HepG2 (cell line): Measurements from ENCODE around the gene LRRC3C. TPM values are rescaled to one million over a fixed set of nuclear protein-coding genes. Genes with fewer than 3 reads are reported as not detected.

Experiments used
- DZIP1 ChIP-seq: sonication (generic); formaldehyde crosslinking; IDR thresholded peaks from 2 replicates; pipeline ENCODE4 v1.5.0; 2020; ENCODE audit warnings: mild to moderate bottlenecking, missing genetic modification reagents
- GTF3A ChIP-seq: sonication (generic); formaldehyde crosslinking; conservative IDR thresholded peaks from 2 replicates; pipeline ENCODE4 v1.4.0; 2020; ENCODE audit warnings: mild to moderate bottlenecking, missing genetic modification reagents
- MAZ ChIP-seq, 2 experiments: sonication (generic) in 1 of 2; formaldehyde crosslinking in 1 of 2; IDR thresholded peaks; 2 replicates each; pipeline versions ENCODE4 v1.5.0 to v1.6.1; 2012 to 2020; ENCODE audit warnings: low read depth in 2 of 2, mild to moderate bottlenecking in 2 of 2, borderline replicate concordance in 1 of 2, improper control_type of control experiment in 1 of 2, low read length in 1 of 2, missing genetic modification reagents in 1 of 2, moderate library complexity in 1 of 2
- MTF2 ChIP-seq: sonication (generic); formaldehyde crosslinking; IDR thresholded peaks from 2 replicates; pipeline ENCODE4 v1.5.0; 2020; ENCODE audit warnings: missing genetic modification reagents, borderline replicate concordance
- SMC3 ChIP-seq: IDR thresholded peaks from 2 replicates; pipeline ENCODE4 v1.6.1; 2011; ENCODE audit warnings: low read length, improper control_type of control experiment
- TFAP4 ChIP-seq: sonication (generic); IDR thresholded peaks from 2 replicates; pipeline ENCODE4 v1.6.1; 2016; ENCODE audit warnings: low read depth, borderline replicate concordance
- ZHX2 ChIP-seq, 2 experiments: sonication (generic) in 1 of 2; formaldehyde crosslinking in 1 of 2; IDR thresholded peaks; 2 replicates each; pipeline versions ENCODE4 v1.6.1 to v1.9.0; 2014 to 2022; ENCODE audit warnings: antibody characterized with exemption in 1 of 2, borderline replicate concordance in 1 of 2, inconsistent platforms in 1 of 2, low read depth in 1 of 2, missing genetic modification reagents in 1 of 2
- ZNF121 ChIP-seq: sonication (generic); formaldehyde crosslinking; IDR thresholded peaks from 2 replicates; pipeline ENCODE4 v1.5.0; 2020; ENCODE audit warnings: mild to moderate bottlenecking, missing genetic modification reagents
- ZNF263 ChIP-seq: sonication (generic); formaldehyde crosslinking; IDR thresholded peaks from 2 replicates; pipeline ENCODE4 v1.4.0; 2020; ENCODE audit warnings: missing genetic modification reagents
- ZNF691 ChIP-seq: sonication (generic); formaldehyde crosslinking; IDR thresholded peaks from 2 replicates; pipeline ENCODE4 v1.4.0; 2020; ENCODE audit warnings: missing genetic modification reagents, low read depth, mild to moderate bottlenecking, borderline replicate concordance
- ZNF710 ChIP-seq: sonication (generic); formaldehyde crosslinking; IDR thresholded peaks from 2 replicates; pipeline ENCODE4 v1.5.0; 2020; ENCODE audit warnings: mild to moderate bottlenecking, missing genetic modification reagents, borderline replicate concordance
- polyA plus RNA-seq, 8 experiments: library from polyadenylated mRNA; depleted of rRNA in 3 of 8; stranded (reverse) in 7 of 8; unstranded in 1 of 8; fragments of >200 nt; fragmentation: Illumina TruSeq in 4 of 8; extraction: Trizol in 4 of 8; gene quantifications; 2 replicates each; pipeline versions ENCODE4 v1.2.1 to v1.2.3, GENCODE V29; 2011 to 2016; ENCODE audit warnings: low read depth in 4 of 8, missing spikeins in 1 of 8, mixed read lengths in 1 of 8; ENCODE audit not compliant: insufficient read depth in 1 of 8
- total RNA-seq, 5 experiments: library from RNA; depleted of rRNA; stranded (reverse); fragments of >200 nt; fragmentation: Illumina TruSeq; extraction: Trizol; gene quantifications; 2 replicates each; pipeline ENCODE4 v1.2.3, GENCODE V29; 2016; ENCODE audit warnings: low read depth in 1 of 5

Gene LRRC3C
- total and polyA plus RNA-seq, 2 of the 13 experiments (the other 11 are each of a cell fraction or from before 2014, with no cell fraction given): 0.17 TPM; not detected in 1

- TF ChIP-seq ZHX2 (IDR thresholded peaks at IDR 0.05; ENCODE audit: low read depth) (no peak), ZHX2 (CRISPR knock-in tag; IDR thresholded peaks at IDR 0.05; ENCODE audit: borderline replicate concordance) (no peak), GTF3A (CRISPR knock-in tag) (no peak), MTF2 (no peak), SMC3 (no peak), ZNF691 (CRISPR knock-in tag) (no peak; the same call in 1 of the 2 replicates), ZNF263 (CRISPR knock-in tag) (peak; percentile 54), TFAP4 (peak; percentile 99), MAZ (IDR thresholded peaks at IDR 0.05; ENCODE audit: borderline replicate concordance, low read depth, low read length) (no peak), MAZ (CRISPR knock-in tag; IDR thresholded peaks at IDR 0.05; ENCODE audit: low read depth) (peak; percentile 51; the same call in 1 of the 2 replicates), DZIP1 (CRISPR knock-in tag) (0 out of 2 replicates have a peak, but pooled peaks have one; percentile 27), ZNF710 (CRISPR knock-in tag) (peak; percentile 77; the same call in 1 of the 2 replicates), ZNF121 (CRISPR knock-in tag) (no peak)
Measured at GRCh38 chr17:39926588-39927100, 888 bp upstream of the LRRC3C start (continued).
